Stimulated activated CD4-positive, alpha-beta T cell treated with anti-CD3 and anti-CD28 coated beads, Interleukin-2, amount 100 ng/mL, for 24 hours (primary cell): ENCODE results near the gene ZNF441.
"Not testable (repeated sequence)": the region's sequence is repeated elsewhere in the genome, so short reads cannot be mapped to it uniquely, and the experiment has no call there.

Source experiments
- DNase-seq, 2 donors: peaks; one replicate each; pipeline ENCODE4 v3.0.0-alpha.2; 2020

ZNF441 gene

GRCh38 chr19:11766597-11767591 is at the start of gene ZNF441:
ZNF441 (plus strand) TSS chr19:11767000; CDS start chr19:11767194, 194 bp downstream.
- peak; percentile 97 to 98 for DNase-seq

GRCh38 chr19:11721681-11722080 is 45.1 kb upstream of the ZNF441 start:
- DNase-seq: no peak

GRCh38 chr19:11722414-11722813 is 44.4 kb upstream of the ZNF441 start:
- no peak for DNase-seq

- DNase-seq: no peak
These were observed 37.2 kb upstream of the ZNF441 start for GRCh38 chr19:11729586-11729985.

GRCh38 chr19:11735375-11735774 is 31.4 kb upstream of the ZNF441 start:
- DNase-seq: no peak

GRCh38 chr19:11736696-11737095 is 30.1 kb upstream of the ZNF441 start:
- DNase-seq: no peak

GRCh38 chr19:11737964-11738745 is 28.6 kb upstream of the ZNF441 start:
- DNase-seq: peak; percentile 41 to 44

- peak; percentile 98 to 99 for DNase-seq
These were observed 27.8 kb upstream of the ZNF441 start, which contains the start of gene ZNF823 for GRCh38 chr19:11738746-11739620. ZNF823 (minus strand) TSS chr19:11738946; CDS start chr19:11738819, 127 bp downstream.

- no peak for DNase-seq
These were observed 20.9 kb upstream of the ZNF441 start for GRCh38 chr19:11745869-11746268.

GRCh38 chr19:11747277-11747676 is 19.5 kb upstream of the ZNF441 start:
- DNase-seq: no peak

- DNase-seq: no peak
These were observed 17.0 kb upstream of the ZNF441 start for GRCh38 chr19:11749751-11750150.

GRCh38 chr19:11752244-11752736 is 14.5 kb upstream of the ZNF441 start:
- DNase-seq: no peak

GRCh38 chr19:11754663-11755062 is 12.1 kb upstream of the ZNF441 start:
- DNase-seq: no peak

GRCh38 chr19:11756965-11757364 is 9.8 kb upstream of the ZNF441 start:
- DNase-seq: no peak

- DNase-seq: no peak
These were observed 7.0 kb upstream of the ZNF441 start for GRCh38 chr19:11759805-11760204.

GRCh38 chr19:11763117-11763516 is 3.7 kb upstream of the ZNF441 start:
- no peak for DNase-seq

- no peak for DNase-seq
These were observed 3.2 kb upstream of the ZNF441 start for GRCh38 chr19:11763611-11764010.

- DNase-seq: peak; percentile 25 to 28
These were observed 883 bp downstream of the ZNF441 start for GRCh38 chr19:11767633-11768133.

GRCh38 chr19:11769995-11770394 is 3.2 kb downstream of the ZNF441 start:
- no peak for DNase-seq

- not testable (repeated sequence) for DNase-seq
These were observed 4.7 kb downstream of the ZNF441 start for GRCh38 chr19:11771520-11771919.

GRCh38 chr19:11776669-11777068 is 9.9 kb downstream of the ZNF441 start:
- DNase-seq: not testable (repeated sequence)

GRCh38 chr19:11780431-11781020 is 13.7 kb downstream of the ZNF441 start:
- no peak for DNase-seq
